ENCODE results near the gene NCOR2. TPM values are rescaled to one million over a fixed set of nuclear protein-coding genes. Genes with fewer than 3 reads are reported as not detected.

The NCOR2 gene
- total and polyA plus RNA-seq, 2 of the 4 experiments (the other 2 are of a cell fraction): 12.9 to 40.8 TPM

- Histone ChIP-seq H3K9me3 (ENCODE audit: control insufficient read depth, insufficient read depth, low read length) (no peaks in the 10 kb centered on the region), H4K91ac (ENCODE audit: insufficient read depth, low read depth, low read length) (no peak overlapping the region), H3K9me1 (ENCODE audit: insufficient read depth, low read length) (peaks cover 12% of the 10 kb centered on the region; the same call in 1 of the 2 replicates), H3K4me1 (ENCODE audit: control insufficient read depth, insufficient read depth, low read length) (peaks cover 18% of the 10 kb centered on the region; the same call in 1 of the 2 replicates), H2BK15ac (ENCODE audit: low read depth, low read length) (no peak overlapping the region), H3K79me1 (ENCODE audit: low read depth in 1 of 2, low read length in 2 of 2) (peaks cover 19 to 91% of the 10 kb centered on the region in 2 experiments), H3K56ac (ENCODE audit: extremely low read depth, insufficient read depth, low read length) (no peak overlapping the region), H3K4ac (ENCODE audit: low read depth, low read length) (no peak overlapping the region), H2AK5ac (ENCODE audit: low read depth, low read length) (no peak overlapping the region), H2BK20ac (ENCODE audit: low read depth, low read length) (no peak overlapping the region), H3K4me2 (ENCODE audit: low read depth, low read length) (no peak overlapping the region), H3K27ac (ENCODE audit: insufficient read depth, low read length) (no peak overlapping the region), H3K14ac (replicated peaks; ENCODE audit: low read depth, low read length) (no peak overlapping the region), H3K36me3 (ENCODE audit: control insufficient read depth, insufficient read depth, low read length) (no peaks in the 10 kb centered on the region), H3K27me3 (ENCODE audit: control insufficient read depth, insufficient read depth, low read length) (no peaks in the 10 kb centered on the region), H3K23ac (ENCODE audit: low read depth, low read length) (no peak overlapping the region), H4K8ac (ENCODE audit: low read depth in 2 of 2, low read length in 2 of 2) (no peak overlapping the region), H2AFZ (replicated peaks; ENCODE audit: low read length, poor library complexity) (no peak overlapping the region), H4K20me1 (ENCODE audit: insufficient read depth, low read length) (peaks cover 99% of the 10 kb centered on the region), H2BK120ac (ENCODE audit: low read depth, low read length) (no peak overlapping the region), H2AK9ac (replicated peaks; ENCODE audit: low read depth, low read length, poor library complexity) (no peak overlapping the region), H3K4me3 (ENCODE audit: insufficient read depth, low read depth, low read length) (no peak overlapping the region), H3K18ac (ENCODE audit: low read depth, low read length) (no peak overlapping the region), H4K5ac (ENCODE audit: low read depth, low read length) (no peak overlapping the region), H3K9ac (ENCODE audit: low read depth, low read length) (no peak overlapping the region), H2BK5ac (ENCODE audit: low read depth, low read length, poor library complexity, severe bottlenecking) (no peak overlapping the region)
- in situ Hi-C loops (cut with MboI; ENCODE audit: low sequenced_read_pairs) (loop anchor here (10.0 kb wide), 1 partner anchor 176 kb away; no protein-coding TSS in a partner anchor), dilution Hi-C loops (cut with HindIII; ENCODE audit: low sequenced_read_pairs, unreplicated experiment) (no loop called here), intact Hi-C loops (cut with micrococcal nuclease) (no loop called here)
- DNase-seq (no peak), ATAC-seq (ENCODE audit: low read depth) (no peak)
- ChIA-PET POLR2A (ENCODE audit: unreplicated experiment) (interaction anchor here (0.6 kb wide), 1 partner anchor 8 kb away, joined by 3 read pairs; no protein-coding TSS in a partner anchor), CTCF (no interaction called here)
- WGBS, 2 experiments (ENCODE audit: extremely low coverage in 2 of 2, insufficient read length in 1 of 2): 87% methylated on average over 13 of the region's 21 CpGs; no CpG with 5 or more reads in 1 of the 2 experiments
- BruUV-seq (replicated peaks): no TSS peak
- TF ChIP-seq SMC3 (IDR thresholded peaks at IDR 0.05; ENCODE audit: low read depth, low read length) (no peak), MAZ (IDR thresholded peaks at IDR 0.05; ENCODE audit: borderline replicate concordance, low read depth, low read length) (no peak), CEBPB (IDR thresholded peaks at IDR 0.05; ENCODE audit: low read depth, low read length) (no peak), RAD21 (IDR thresholded peaks at IDR 0.05; ENCODE audit: low read length) (no peak), MAFK (IDR thresholded peaks at IDR 0.05; ENCODE audit: low read depth, low read length) (no peak), CHD1 (IDR thresholded peaks at IDR 0.05; ENCODE audit: low read depth, low read length) (no peak), POLR2A (IDR thresholded peaks at IDR 0.05; ENCODE audit: low read depth, low read length) (no peak), FOS (IDR thresholded peaks at IDR 0.05; ENCODE audit: low read depth, low read length) (no peak), MXI1 (IDR thresholded peaks at IDR 0.05; ENCODE audit: borderline replicate concordance, low read depth, low read length) (no peak), NFE2L2 (IDR thresholded peaks at IDR 0.05; ENCODE audit: low read depth, low read length) (no peak), RFX5 (IDR thresholded peaks at IDR 0.05; ENCODE audit: low read depth, low read length) (no peak), RCOR1 (IDR thresholded peaks at IDR 0.05; ENCODE audit: insufficient replicate concordance, low read length) (no peak)
- TF ChIP-seq, protein P1, sequence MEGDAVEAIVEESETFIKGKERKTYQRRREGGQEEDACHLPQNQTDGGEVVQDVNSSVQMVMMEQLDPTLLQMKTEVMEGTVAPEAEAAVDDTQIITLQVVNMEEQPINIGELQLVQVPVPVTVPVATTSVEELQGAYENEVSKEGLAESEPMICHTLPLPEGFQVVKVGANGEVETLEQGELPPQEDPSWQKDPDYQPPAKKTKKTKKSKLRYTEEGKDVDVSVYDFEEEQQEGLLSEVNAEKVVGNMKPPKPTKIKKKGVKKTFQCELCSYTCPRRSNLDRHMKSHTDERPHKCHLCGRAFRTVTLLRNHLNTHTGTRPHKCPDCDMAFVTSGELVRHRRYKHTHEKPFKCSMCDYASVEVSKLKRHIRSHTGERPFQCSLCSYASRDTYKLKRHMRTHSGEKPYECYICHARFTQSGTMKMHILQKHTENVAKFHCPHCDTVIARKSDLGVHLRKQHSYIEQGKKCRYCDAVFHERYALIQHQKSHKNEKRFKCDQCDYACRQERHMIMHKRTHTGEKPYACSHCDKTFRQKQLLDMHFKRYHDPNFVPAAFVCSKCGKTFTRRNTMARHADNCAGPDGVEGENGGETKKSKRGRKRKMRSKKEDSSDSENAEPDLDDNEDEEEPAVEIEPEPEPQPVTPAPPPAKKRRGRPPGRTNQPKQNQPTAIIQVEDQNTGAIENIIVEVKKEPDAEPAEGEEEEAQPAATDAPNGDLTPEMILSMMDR (conservative IDR thresholded peaks at IDR 0.05; ENCODE audit: low read depth, low read length): no peak
- TF ChIP-seq, protein P2, sequence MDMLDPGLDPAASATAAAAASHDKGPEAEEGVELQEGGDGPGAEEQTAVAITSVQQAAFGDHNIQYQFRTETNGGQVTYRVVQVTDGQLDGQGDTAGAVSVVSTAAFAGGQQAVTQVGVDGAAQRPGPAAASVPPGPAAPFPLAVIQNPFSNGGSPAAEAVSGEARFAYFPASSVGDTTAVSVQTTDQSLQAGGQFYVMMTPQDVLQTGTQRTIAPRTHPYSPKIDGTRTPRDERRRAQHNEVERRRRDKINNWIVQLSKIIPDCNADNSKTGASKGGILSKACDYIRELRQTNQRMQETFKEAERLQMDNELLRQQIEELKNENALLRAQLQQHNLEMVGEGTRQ (IDR thresholded peaks at IDR 0.05; ENCODE audit: low read depth, low read length): no peak
- TF ChIP-seq, protein P3, sequence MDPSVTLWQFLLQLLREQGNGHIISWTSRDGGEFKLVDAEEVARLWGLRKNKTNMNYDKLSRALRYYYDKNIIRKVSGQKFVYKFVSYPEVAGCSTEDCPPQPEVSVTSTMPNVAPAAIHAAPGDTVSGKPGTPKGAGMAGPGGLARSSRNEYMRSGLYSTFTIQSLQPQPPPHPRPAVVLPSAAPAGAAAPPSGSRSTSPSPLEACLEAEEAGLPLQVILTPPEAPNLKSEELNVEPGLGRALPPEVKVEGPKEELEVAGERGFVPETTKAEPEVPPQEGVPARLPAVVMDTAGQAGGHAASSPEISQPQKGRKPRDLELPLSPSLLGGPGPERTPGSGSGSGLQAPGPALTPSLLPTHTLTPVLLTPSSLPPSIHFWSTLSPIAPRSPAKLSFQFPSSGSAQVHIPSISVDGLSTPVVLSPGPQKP (IDR thresholded peaks at IDR 0.05; ENCODE audit: borderline replicate concordance, low read depth, low read length): no peak
These were observed 7.1 kb downstream of the NCOR2 start for GRCh38 chr12:124560146-124560890.

Measured in IMR-90 (cell line).